22Rv1 (cell line): ENCODE results near the gene DNM1.

ENCODE experiments used
- ZFX ChIP-seq: fragments of 450-650 bp; IDR thresholded peaks from 2 replicates; pipeline ENCODE4 v1.6.1; 2017; ENCODE audit warnings: antibody characterized with exemption, borderline replicate concordance
- TF ChIP-seq, protein P1 (sequence below): fragments of 450-650 bp; IDR thresholded peaks from 2 replicates; pipeline ENCODE4 v1.5.1; 2017; ENCODE audit warnings: mild to moderate bottlenecking

DNA sequence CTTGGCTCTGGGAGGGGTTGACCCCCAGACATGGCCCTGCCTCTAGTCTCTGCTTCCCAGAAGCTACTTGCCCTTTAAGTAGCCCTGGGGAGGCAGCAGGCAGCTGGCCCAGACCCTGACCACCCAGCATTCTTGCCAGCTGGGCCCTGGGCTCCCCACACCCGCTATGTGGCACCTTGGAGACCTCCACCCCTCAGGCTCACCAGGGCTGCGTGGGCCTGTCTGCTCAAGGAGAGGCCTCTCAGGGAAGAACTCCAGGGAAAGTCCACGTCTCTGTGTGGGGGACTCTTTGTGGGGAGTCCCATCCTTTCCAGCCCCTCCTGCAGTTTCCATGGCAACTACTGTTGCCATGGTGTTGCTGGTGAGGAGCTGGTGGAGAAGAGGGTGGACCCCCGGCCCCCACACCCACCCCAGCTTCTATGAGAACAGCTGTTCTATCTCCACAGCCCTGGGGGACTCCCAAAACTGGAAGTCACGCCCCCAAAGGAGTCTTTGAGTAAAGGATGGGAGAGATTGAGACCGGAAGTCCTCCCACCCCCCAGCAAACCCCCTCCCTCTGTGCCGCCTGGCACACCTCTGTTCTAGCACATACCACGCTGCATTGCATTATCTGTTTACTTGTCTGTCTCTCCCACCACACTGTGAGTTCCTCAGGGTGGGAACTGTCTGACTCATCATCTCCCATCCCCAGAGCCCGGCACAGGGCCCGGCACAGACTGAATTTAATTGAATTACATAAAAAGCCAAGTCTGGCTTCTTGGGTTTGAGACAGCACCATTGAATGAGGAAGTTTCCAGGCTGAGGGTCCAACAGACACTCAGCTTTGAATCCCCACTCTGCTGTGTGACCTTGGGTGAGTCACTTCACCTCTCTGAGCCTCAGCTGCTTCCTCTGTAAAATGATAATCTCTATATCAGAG is 12.6 kb downstream of the DNM1 start:
- TF ChIP-seq, protein P1, sequence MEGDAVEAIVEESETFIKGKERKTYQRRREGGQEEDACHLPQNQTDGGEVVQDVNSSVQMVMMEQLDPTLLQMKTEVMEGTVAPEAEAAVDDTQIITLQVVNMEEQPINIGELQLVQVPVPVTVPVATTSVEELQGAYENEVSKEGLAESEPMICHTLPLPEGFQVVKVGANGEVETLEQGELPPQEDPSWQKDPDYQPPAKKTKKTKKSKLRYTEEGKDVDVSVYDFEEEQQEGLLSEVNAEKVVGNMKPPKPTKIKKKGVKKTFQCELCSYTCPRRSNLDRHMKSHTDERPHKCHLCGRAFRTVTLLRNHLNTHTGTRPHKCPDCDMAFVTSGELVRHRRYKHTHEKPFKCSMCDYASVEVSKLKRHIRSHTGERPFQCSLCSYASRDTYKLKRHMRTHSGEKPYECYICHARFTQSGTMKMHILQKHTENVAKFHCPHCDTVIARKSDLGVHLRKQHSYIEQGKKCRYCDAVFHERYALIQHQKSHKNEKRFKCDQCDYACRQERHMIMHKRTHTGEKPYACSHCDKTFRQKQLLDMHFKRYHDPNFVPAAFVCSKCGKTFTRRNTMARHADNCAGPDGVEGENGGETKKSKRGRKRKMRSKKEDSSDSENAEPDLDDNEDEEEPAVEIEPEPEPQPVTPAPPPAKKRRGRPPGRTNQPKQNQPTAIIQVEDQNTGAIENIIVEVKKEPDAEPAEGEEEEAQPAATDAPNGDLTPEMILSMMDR: no peak
- TF ChIP-seq ZFX: no peak
